HCT116 (cell line): Measurements from ENCODE around the gene SEMA4B. TPM values are rescaled to one million over a fixed set of nuclear protein-coding genes. Genes with fewer than 3 reads are reported as not detected.

ENCODE experiments used
- ATAC-seq: fragments of 200-7000 bp; cut with Tn5 transposase; 2 replicates; pipeline ENCODE4 v1.9.1; 2020; ENCODE audit warnings: mild to moderate bottlenecking, moderate library complexity
- BruUV-seq: library from RNA; stranded (reverse); fragments of 400-500 nt; replicated peaks from 2 replicates; lab custom pipeline; 2021; lab: Mats Ljungman, UMichigan
- CTCF ChIA-PET: fragments of 300-600 bp; sonication (Branson Sonifier 250); formaldehyde crosslinking; loops from one replicate; lab custom pipeline; 2021; ENCODE audit warnings: antibody characterized with exemption; lab: Charles Lee
- POLR2A ChIA-PET: fragments of 300-600, 350-600 bp; sonication (Branson Sonifier 250); formaldehyde crosslinking; loops from one replicate; lab custom pipeline; 2021; ENCODE audit warnings: antibody characterized with exemption; lab: Charles Lee
- RAD21 ChIA-PET, 2 experiments: fragments of 300-600 bp; sonication (Branson Sonifier 250); formaldehyde crosslinking; loops; one replicate each; lab custom pipeline; 2023; ENCODE audit warnings: low total read pairs in 2 of 2; ENCODE audit not compliant: uncharacterized antibody in 2 of 2, unreplicated experiment in 2 of 2, low non-redundant PET in 1 of 2; lab: Charles Lee
- DNase-seq: peaks from one replicate; pipeline ENCODE4 v3.0.0-alpha.2; 2010; ENCODE audit warnings: low read depth, low spot score
- H2AFZ ChIP-seq: fragments of 200-600 bp; shearing (Covaris generic), sonication (generic); 2 replicates; pipeline ENCODE4 v1.6.1; 2017; ENCODE audit warnings: low read depth, mixed run types, mixed read lengths, antibody characterized with exemption, low read length; ENCODE audit not compliant: poor library complexity, severe bottlenecking
- H3K27ac ChIP-seq: 2 replicates; pipeline ENCODE4 v1.5.1; 2012; ENCODE audit warnings: low read depth, low read length
- H3K27me3 ChIP-seq: fragments of 200-600 bp; sonication (generic); 2 replicates; pipeline ENCODE4 v1.6.1; 2016; ENCODE audit warnings: mixed run types, low read length, mixed read lengths; ENCODE audit not compliant: insufficient read depth
- H3K36me3 ChIP-seq, 2 experiments: fragments of 200-500 bp in 1 of 2; fragments of 200-600 bp in 1 of 2; sonication (Bioruptor generic) in 1 of 2; sonication (generic) in 1 of 2; 2 replicates each; pipeline versions ENCODE4 v1.5.1 to v1.6.1; 2014 to 2016; ENCODE audit warnings: low read length in 2 of 2, inconsistent platforms in 1 of 2, mixed read lengths in 1 of 2, mixed run types in 1 of 2; ENCODE audit not compliant: insufficient read depth in 2 of 2, control insufficient read depth in 1 of 2
- H3K4me1 ChIP-seq, 2 experiments: fragments of 200-600 bp in 1 of 2; sonication (generic) in 1 of 2; 2 replicates each; pipeline versions ENCODE4 v1.5.1 to v1.6.1; 2012 to 2017; ENCODE audit warnings: low read length in 2 of 2, inconsistent platforms in 1 of 2, mild to moderate bottlenecking in 1 of 2, mixed read lengths in 1 of 2, mixed run types in 1 of 2, moderate library complexity in 1 of 2; ENCODE audit not compliant: insufficient read depth in 2 of 2, control insufficient read depth in 1 of 2
- H3K4me2 ChIP-seq: fragments of 200-600 bp; sonication (generic); 2 replicates; pipeline ENCODE4 v1.6.1; 2017; ENCODE audit warnings: mixed run types, low read length, mixed read lengths
- H3K4me3 ChIP-seq, 2 experiments: fragments of 200-600 bp in 1 of 2; sonication (generic) in 1 of 2; replicated peaks in 1 of 2; 2 replicates each; pipeline ENCODE4 v1.5.1; 2011 to 2016; ENCODE audit warnings: low read length in 2 of 2, control low read depth in 1 of 2, low read depth in 1 of 2, mild to moderate bottlenecking in 1 of 2, mixed read lengths in 1 of 2, mixed run types in 1 of 2
- H3K79me2 ChIP-seq: fragments of 200-600 bp; sonication (generic); 2 replicates; pipeline ENCODE4 v1.6.1; 2017; ENCODE audit warnings: mild to moderate bottlenecking, mixed run types, low read length, moderate library complexity, mixed read lengths; ENCODE audit not compliant: insufficient read depth
- H3K9ac ChIP-seq: fragments of 200-600 bp; sonication (generic); 2 replicates; pipeline ENCODE4 v1.6.1; 2016; ENCODE audit warnings: low read length, mixed read lengths
- H3K9me2 ChIP-seq: fragments of 200-600 bp; sonication (generic), shearing (Covaris generic); 2 replicates; pipeline ENCODE4 v1.6.1; 2017; ENCODE audit warnings: mixed run types, mild to moderate bottlenecking, moderate library complexity; ENCODE audit not compliant: insufficient read depth
- H3K9me3 ChIP-seq, 2 experiments: fragments of 200-500 bp in 1 of 2; fragments of 200-600 bp in 1 of 2; sonication (Bioruptor generic) in 1 of 2; sonication (generic) in 1 of 2; 2 replicates each; pipeline ENCODE4 v1.6.1; 2014 to 2017; ENCODE audit warnings: low read length in 2 of 2, mixed read lengths in 2 of 2, inconsistent platforms in 1 of 2, low read depth in 1 of 2, mild to moderate bottlenecking in 1 of 2, mixed run types in 1 of 2, moderate library complexity in 1 of 2; ENCODE audit not compliant: control insufficient read depth in 1 of 2, insufficient read depth in 1 of 2
- H4K20me1 ChIP-seq: fragments of 200-600 bp; sonication (generic), shearing (Covaris generic); 2 replicates; pipeline ENCODE4 v1.6.1; 2017; ENCODE audit warnings: mixed run types, mild to moderate bottlenecking, moderate library complexity; ENCODE audit not compliant: insufficient read depth
- CBX3 ChIP-seq: IDR thresholded peaks from 2 replicates; pipeline ENCODE4 v1.6.1; 2012; ENCODE audit warnings: low read depth
- CEBPB ChIP-seq: IDR thresholded peaks from 2 replicates; pipeline ENCODE4 v1.6.1; 2012; ENCODE audit warnings: low read depth
- ELF1 ChIP-seq: IDR thresholded peaks from 2 replicates; pipeline ENCODE4 v1.6.1; 2012; ENCODE audit warnings: low read depth, borderline replicate concordance
- EZH2 ChIP-seq: fragments of 200-600 bp; sonication (generic); IDR thresholded peaks from 2 replicates; pipeline ENCODE4 v1.6.1; 2017; ENCODE audit warnings: antibody characterized with exemption, mixed run types
- MAX ChIP-seq: IDR thresholded peaks from 2 replicates; pipeline ENCODE4 v1.6.1; 2012
- POLR2AphosphoS5 ChIP-seq: IDR thresholded peaks from 2 replicates; pipeline ENCODE4 v1.6.1; 2011; ENCODE audit warnings: mild to moderate bottlenecking, low read depth, low read length, moderate library complexity
- SP1 ChIP-seq: IDR thresholded peaks from 2 replicates; pipeline ENCODE4 v1.6.1; 2012; ENCODE audit warnings: low read depth
- TCF7L2 ChIP-seq: IDR thresholded peaks from 2 replicates; pipeline ENCODE4 v1.7.0; 2011; ENCODE audit warnings: borderline replicate concordance, inconsistent platforms; ENCODE audit not compliant: insufficient read depth, insufficient read length; ENCODE audit errors: extremely low read depth
- YY1 ChIP-seq: IDR thresholded peaks from 2 replicates; pipeline ENCODE4 v1.6.1; 2011; ENCODE audit warnings: low read length, low read depth, moderate library complexity, mild to moderate bottlenecking; ENCODE audit not compliant: insufficient replicate concordance; ENCODE audit errors: extremely low read depth
- ZBTB33 ChIP-seq: IDR thresholded peaks from 2 replicates; pipeline ENCODE4 v1.6.1; 2011; ENCODE audit warnings: mild to moderate bottlenecking, low read length, moderate library complexity; ENCODE audit not compliant: insufficient replicate concordance; ENCODE audit errors: extremely low read depth
- intact Hi-C: fragments of 100-400 bp; cut with micrococcal nuclease; formaldehyde crosslinking; loops from 2 replicates; pipeline ENCODE4 v1.10.0; 2022
- total RNA-seq: library from RNA; stranded (reverse); gene quantifications from one replicate; pipeline ENCODE4 v1.2.1, GENCODE V29; 2021; ENCODE audit not compliant: unreplicated experiment

SEMA4B gene
- total RNA-seq, 1 experiment from 2014 or later: 98.6 TPM

GRCh38 chr15:90211009-90211408 lies 9.9 kb downstream of the SEMA4B start:
- H3K4me3 ChIP-seq: peak overlapping the region; percentile 33 to 52; a peak in 3 of 4 replicates
- H3K9me2 ChIP-seq: no peaks in the 10 kb centered on the region
- H3K36me3 ChIP-seq: peaks cover 0 to 6% of the 10 kb centered on the region in 2 experiments; a peak in 1 of 4 replicates
- H3K9me3 ChIP-seq: no peaks in the 10 kb centered on the region
- peaks cover 82% of the 10 kb centered on the region for H3K79me2 ChIP-seq
- peak overlapping the region; percentile 99 for H3K27ac ChIP-seq
- intact Hi-C loops: loop anchor here (2.0 to 10.0 kb wide), 2 partner anchors 26 to 466 kb away; no protein-coding TSS in a partner anchor
- no peaks in the 10 kb centered on the region for H3K27me3 ChIP-seq
- POLR2A ChIA-PET: interaction anchor here (1.5 kb wide), 1 partner anchor 10 kb away, joined by 3 read pairs; the partner anchor contains the start of gene SEMA4B
- H3K4me1 ChIP-seq: peaks cover 55 to 83% of the 10 kb centered on the region in 2 experiments
- ATAC-seq: 0 out of 2 replicates have a peak, but pooled peaks have one; percentile 0
- no peaks in the 10 kb centered on the region for H4K20me1 ChIP-seq
- RAD21 ChIA-PET: no interaction called here
- TSS peak; percentile 80 for BruUV-seq
- H3K9ac ChIP-seq: peak overlapping the region; percentile 74
- TF ChIP-seq SP1 (no peak), CEBPB (no peak), TCF7L2 (no peak), EZH2 (no peak), MAX (no peak), CBX3 (no peak)
- TF ChIP-seq, all 23 proteins: peak for 0
- CTCF ChIA-PET: no interaction called here
- no peak for DNase-seq
- Histone ChIP-seq H3K4me2 (peak overlapping the region; percentile 85), H2AFZ (no peak overlapping the region)

- Histone ChIP-seq H3K9me3 (no peaks in the 10 kb centered on the region), H3K79me2 (peaks cover 81% of the 10 kb centered on the region), H3K4me3 (peak overlapping the region; percentile 33 to 52), H3K9me2 (no peaks in the 10 kb centered on the region), H3K4me1 (peaks cover 55 to 83% of the 10 kb centered on the region in 2 experiments), H3K27me3 (no peaks in the 10 kb centered on the region), H4K20me1 (no peaks in the 10 kb centered on the region), H3K4me2 (peak overlapping the region; percentile 85), H2AFZ (no peak overlapping the region), H3K9ac (peak overlapping the region; percentile 74), H3K27ac (peak overlapping the region; percentile 99), H3K36me3 (no peaks in the 10 kb centered on the region; a peak in 1 of 4 replicates)
- POLR2A ChIA-PET: interaction anchor here (1.1 to 1.2 kb wide), 2 partner anchors 11 to 21 kb away, joined by 3 to 4 read pairs; partner anchors contain the start of gene SEMA4B
- intact Hi-C loops: loop anchor here (2.0 to 10.0 kb wide), 2 partner anchors 27 to 467 kb away; no protein-coding TSS in a partner anchor
- TF ChIP-seq YY1 (peak; percentile 53), ELF1 (no peak), ZBTB33 (peak; percentile 72), POLR2AphosphoS5 (peak; percentile 53; the same call in 1 of the 2 replicates)
- CTCF ChIA-PET: interaction anchor here (0.6 kb wide), 2 partner anchors 9 to 84 kb away, joined by 3 read pairs; no protein-coding TSS in a partner anchor
- no TSS peak for BruUV-seq
- DNase-seq (peak; percentile 66), ATAC-seq (peak; percentile 85)
- RAD21 ChIA-PET: interaction anchor here (0.5 to 0.9 kb wide), 2 partner anchors 27 to 55 kb away, joined by 3 read pairs; no protein-coding TSS in a partner anchor
Observed at GRCh38 chr15:90211440-90212143, 10.5 kb downstream of the SEMA4B start.
